NCI-H2081 treated with DMSO at 0.1 percent for 48 hours (cell line): Measurements from ENCODE around the gene NDEL1.

ENCODE experiments used
- DNase-seq: peaks from one replicate; lab custom pipeline; 2025; lab: John Stamatoyannopoulos, UW

The NDEL1 gene

DNA sequence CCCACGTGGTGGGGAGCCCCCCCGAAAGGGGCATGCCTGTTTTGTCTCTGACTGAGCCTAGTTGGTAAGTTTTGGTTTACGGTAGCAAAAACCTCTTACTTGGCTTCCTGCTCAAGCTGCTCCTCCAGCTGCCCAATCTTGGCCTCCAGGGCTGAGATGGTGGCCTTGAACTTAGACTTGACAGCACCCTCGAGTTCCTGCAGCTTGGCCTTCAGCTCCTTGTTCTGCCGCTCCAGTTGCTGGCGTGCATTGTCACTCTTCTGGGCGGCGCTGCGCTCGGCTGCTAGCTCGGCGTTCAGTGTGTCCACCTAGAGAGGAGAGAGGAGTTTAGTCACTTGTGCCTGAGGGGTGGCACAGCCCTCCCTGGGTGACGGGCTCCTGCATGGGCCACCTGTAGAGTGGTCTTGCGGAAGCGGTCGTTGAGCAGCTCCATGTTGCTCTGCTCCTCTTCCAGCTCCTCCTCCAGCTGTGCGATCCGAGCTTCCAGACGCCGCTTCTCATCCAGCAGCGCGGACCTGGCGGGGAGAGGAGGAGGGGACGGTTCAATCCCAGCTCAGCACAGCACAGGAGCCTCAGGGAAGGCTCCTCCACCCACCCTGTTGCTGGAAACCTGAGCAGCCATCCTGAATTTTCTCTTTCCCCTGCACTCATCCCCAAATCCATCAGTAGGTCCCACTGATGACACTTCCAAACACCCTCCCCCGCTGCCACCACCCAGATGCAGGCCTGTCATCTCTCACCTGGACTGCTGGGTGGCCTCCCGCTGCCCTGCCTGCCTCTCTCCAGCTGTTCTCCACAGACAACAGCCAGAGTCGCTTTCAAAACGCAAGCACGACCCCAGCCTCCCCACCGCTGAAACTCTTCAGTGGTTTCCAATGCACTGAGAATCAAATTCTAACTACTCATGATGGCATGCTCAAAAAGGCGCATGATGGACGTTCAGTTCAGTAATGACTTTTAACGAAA is 44.6 kb downstream of the NDEL1 start:
- no peak for DNase-seq

GRCh38 chr17:8481089-8481488 is 45.4 kb downstream of the NDEL1 start:
- no peak for DNase-seq

DNA sequence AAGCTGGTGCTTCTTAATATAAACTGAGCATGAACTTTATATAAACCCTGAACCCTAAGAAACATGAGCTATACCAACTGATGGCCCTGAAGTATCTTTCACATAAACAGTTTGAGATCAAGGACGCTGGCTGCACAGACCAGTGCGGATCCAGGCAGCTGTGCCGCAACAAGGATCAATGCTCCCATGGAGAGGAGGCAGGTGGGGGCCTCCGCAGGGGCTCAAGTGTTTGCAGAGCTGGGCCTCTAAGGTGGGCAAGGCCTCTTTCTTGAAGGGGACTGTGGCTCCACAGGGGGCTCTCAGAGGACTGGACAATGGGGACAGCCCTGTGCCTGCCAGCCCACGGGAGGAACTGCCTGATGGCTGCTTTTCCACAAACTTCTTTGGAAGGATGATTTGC is 46.0 kb downstream of the NDEL1 start:
- no peak for DNase-seq

GRCh38 chr17:8482546-8482945 is 46.9 kb downstream of the NDEL1 start:
- no peak for DNase-seq

- no peak for DNase-seq
These were observed 48.8 kb downstream of the NDEL1 start for GRCh38 chr17:8484465-8484864.

DNA sequence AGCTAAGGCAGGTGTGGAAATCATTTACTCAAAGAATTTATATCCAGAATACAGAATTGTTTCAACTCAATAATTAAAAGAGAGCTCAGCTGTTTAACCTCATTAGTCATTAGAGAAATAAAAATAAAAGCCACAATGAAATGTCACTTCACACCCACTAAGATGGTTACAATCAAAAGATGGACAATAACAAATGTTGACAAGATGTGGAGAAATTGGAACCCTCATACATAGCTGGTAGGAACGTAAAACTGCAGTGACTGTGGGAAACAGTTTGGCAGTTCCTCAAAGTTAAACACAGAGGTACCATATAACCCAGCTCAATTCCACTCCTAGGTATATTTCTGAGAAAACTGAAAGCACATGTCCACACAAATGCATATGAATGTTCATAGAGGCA is 49.8 kb downstream of the NDEL1 start:
- no peak for DNase-seq

DNA sequence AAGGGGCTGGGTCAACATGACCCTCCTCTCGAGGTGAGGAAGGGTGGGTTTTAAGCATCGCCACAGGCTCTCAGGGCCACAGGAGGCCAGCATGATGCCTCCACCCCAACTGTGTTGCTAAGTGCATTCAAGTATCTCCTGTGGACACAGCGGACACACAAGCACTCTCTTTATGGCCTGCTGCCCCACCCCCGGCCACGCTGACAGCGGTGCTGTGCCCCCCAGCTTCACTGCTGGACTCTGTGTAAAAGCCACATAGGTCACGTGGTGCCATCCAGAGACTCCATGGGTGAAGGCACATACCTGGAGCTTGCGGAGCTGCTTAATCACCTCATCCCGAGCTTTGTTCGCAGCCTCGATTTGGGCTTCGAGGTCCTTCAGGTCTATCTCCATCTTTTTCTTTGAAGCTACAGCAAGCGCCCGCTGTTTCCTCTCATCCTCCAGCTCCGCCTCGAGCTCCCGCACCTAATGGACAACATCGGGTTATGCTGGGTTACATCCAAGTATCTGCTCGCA is 51.5 kb downstream of the NDEL1 start:
- no peak for DNase-seq

DNA sequence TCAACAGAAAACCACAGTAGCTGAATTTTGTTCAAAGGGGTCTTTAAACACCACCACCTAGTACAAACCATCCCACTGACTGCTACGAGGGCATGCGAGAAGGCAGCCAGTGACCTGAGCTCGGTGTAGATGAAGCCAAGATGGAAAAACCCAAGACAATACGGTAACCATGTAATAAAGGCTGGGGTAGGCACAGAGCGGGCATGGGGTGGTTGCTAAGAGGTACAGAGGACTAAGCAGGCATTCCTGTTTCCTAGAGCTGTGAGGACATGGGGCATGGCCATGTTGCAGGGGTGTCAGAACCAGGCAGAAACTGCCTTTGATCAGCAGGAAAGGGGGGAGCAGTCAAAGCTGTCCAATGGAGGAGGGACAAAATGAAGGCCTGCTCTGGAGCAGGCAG is 52.1 kb downstream of the NDEL1 start:
- no peak for DNase-seq

DNA sequence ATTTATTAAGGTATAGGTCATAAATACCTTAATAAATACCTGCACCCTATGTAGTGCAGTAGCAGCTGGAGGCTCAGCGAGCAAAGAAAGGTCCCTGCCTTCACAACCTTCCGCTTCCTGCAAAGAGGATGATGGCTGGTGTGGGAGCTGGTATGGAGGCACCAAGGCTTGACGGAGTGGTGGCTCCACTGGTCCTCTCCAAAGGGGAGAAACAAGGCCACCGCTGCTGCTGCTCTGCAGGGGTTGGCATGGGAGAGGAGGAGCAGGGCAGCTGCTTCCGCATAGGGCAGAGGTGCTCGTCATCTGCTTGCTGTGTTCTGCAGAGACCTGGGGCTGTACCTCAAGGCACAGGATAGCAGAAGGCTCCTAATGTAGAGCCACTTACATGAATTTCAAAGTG is 52.8 kb downstream of the NDEL1 start:
- no peak for DNase-seq

GRCh38 chr17:8488901-8489300 is 53.2 kb downstream of the NDEL1 start:
- no peak for DNase-seq

- DNase-seq, result no peak
These were observed 54.2 kb downstream of the NDEL1 start for GRCh38 chr17:8489841-8490240.

- DNase-seq, result no peak
These were observed 54.8 kb downstream of the NDEL1 start for GRCh38 chr17:8490256-8491023.

DNA sequence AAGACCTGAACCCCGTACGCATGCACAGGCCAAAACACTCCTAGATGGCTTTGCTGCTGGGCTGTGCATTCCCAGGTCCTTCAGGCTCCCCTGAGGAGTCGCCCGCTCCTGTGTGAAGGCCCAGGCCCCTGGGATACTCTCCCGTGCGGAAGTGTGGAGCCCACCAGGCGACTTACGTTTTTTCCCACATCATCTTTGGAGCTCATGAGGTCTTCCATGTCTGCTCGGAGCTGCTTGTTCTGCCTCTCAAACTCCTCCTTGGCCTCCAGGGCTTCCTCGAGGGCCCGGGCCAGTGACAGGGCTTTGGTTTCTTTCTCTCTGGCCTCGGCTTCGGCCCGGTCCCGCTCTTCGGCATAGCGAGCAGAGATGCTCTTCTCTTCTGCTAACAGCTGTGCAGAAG is 56.4 kb downstream of the NDEL1 start:
- no peak for DNase-seq

GRCh38 chr17:8494021-8494420 is 58.3 kb downstream of the NDEL1 start:
- DNase-seq, result no peak

- DNase-seq, result no peak
These were observed 58.9 kb downstream of the NDEL1 start for GRCh38 chr17:8494506-8495111.

DNA sequence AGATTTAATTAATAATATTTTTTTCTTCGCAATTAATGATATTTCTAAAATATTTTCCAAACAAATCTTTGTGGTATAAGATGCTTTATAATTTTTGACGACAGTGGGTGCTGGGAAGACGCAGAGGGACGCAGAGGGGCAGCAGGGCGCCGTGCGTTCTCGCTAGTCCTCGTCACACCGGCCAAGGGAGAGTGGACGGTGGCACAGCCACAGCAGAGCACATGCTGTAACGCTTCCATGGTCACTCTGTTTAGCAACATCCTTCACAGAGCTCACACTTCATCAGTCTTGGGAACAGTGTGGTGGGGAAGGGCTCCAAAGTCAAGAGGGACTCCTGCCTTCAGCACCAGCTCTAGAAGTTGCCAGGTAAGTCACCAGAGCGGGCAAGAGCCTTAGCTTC is 60.4 kb downstream of the NDEL1 start:
- no peak for DNase-seq

- no peak for DNase-seq
These were observed 63.5 kb downstream of the NDEL1 start for GRCh38 chr17:8499171-8499570.

GRCh38 chr17:8499614-8500013 is 63.9 kb downstream of the NDEL1 start:
- DNase-seq, result no peak

GRCh38 chr17:8500609-8501008 is 64.9 kb downstream of the NDEL1 start:
- DNase-seq, result no peak

DNA sequence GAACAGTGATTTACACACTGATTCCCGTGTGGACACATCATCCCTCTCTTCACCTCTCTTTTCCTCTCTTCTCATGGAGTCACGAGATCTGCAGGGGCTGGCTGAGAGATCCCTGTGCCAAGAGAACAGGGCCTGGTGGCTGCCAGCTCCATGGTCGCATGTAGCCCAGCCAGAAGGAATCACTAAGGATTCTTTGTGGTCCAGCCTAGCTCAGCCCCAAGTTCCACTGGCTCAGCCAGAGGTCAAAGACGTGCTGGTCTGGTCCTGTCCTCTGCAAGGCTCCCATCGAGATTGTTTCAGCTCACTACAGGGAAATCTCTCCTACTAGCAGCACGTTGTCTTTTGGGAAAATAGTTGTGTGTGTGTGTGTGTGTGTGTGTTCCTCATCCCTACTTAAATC is 66.4 kb downstream of the NDEL1 start:
- no peak for DNase-seq

DNA sequence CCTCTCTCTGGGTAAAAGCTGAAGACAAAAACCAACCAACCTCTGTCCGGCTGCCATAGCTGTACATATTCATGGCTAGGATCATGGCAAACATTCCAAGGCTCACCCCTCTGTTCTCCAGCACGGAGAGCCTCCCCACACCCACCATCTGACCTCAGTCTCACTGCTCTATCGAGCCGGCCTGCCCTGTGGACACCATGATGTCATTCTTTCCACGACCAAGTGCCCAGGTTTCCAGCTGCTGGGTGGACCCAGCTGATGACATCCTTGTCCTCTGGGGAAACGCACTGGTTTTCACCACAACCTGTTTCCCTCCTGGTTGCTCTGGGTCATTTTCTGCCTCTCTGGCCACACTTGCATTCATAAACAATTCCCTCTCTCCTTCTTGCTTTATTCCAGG is 67.7 kb downstream of the NDEL1 start:
- DNase-seq, result no peak

GRCh38 chr17:8503807-8504206 is 68.1 kb downstream of the NDEL1 start:
- DNase-seq, result no peak
